Measurements from ENCODE around the gene PIP.

DNA sequence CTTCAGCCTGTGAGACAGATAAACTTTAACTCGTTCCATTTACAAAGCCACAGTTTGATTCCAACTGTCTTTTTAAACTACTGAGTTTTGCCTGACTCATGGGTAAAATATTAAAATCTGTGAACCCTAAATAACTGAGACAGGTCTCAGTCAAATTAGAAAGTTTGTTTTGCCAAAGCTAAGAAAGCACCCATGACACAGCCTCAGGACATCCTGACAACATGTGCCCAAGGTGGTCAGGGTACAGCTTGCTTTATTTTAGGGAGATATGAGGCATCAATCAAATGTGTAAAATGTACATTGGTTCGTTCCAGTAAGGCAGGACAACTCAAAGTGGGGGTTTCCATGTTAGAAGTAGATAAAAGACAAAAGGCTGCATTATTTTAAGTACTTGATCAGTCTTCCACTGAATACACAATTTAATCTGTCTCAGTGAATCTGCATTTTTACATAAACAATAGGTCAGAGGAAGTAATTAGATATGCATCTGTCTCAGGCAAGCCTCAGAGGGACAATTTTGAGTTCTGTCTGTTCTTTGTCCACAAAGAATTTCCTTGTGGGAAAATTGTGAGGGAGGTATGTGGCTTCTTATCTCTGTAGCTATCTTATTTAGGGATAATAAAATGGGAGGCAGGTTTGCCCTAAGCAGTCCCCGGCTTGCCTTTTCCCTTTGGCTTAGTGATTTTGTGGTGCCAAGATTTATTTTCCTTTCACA, 11.0 kb upstream of the PIP start:
- TF ChIP-seq POLR2AphosphoS5 (IDR thresholded peaks at IDR 0.05; ENCODE audit: low read depth, low read length) = no peak
- no peak for TF ChIP-seq TAF1 (IDR thresholded peaks at IDR 0.05; ENCODE audit: borderline replicate concordance, low read depth, low read length)
- no peak for TF ChIP-seq POLR2A (IDR thresholded peaks at IDR 0.05; ENCODE audit: low read depth, low read length)

Measured in GM12892 (cell line).